HCT116 (cell line): ENCODE data around the gene MPI. TPM values are rescaled to one million over a fixed set of nuclear protein-coding genes. Genes with fewer than 3 reads are reported as not detected.

Experiments used
- ATAC-seq: fragments of 200-7000 bp; cut with Tn5 transposase; 2 replicates; pipeline ENCODE4 v1.9.1; 2020; ENCODE audit warnings: mild to moderate bottlenecking, moderate library complexity
- BruUV-seq: library from RNA; stranded (reverse); fragments of 400-500 nt; replicated peaks from 2 replicates; lab custom pipeline; 2021; lab: Mats Ljungman, UMichigan
- CTCF ChIA-PET: fragments of 300-600 bp; sonication (Branson Sonifier 250); formaldehyde crosslinking; loops from one replicate; lab custom pipeline; 2021; ENCODE audit warnings: antibody characterized with exemption; lab: Charles Lee
- POLR2A ChIA-PET: fragments of 300-600, 350-600 bp; sonication (Branson Sonifier 250); formaldehyde crosslinking; loops from one replicate; lab custom pipeline; 2021; ENCODE audit warnings: antibody characterized with exemption; lab: Charles Lee
- RAD21 ChIA-PET, 2 experiments: fragments of 300-600 bp; sonication (Branson Sonifier 250); formaldehyde crosslinking; loops; one replicate each; lab custom pipeline; 2023; ENCODE audit warnings: low total read pairs in 2 of 2; ENCODE audit not compliant: uncharacterized antibody in 2 of 2, unreplicated experiment in 2 of 2, low non-redundant PET in 1 of 2; lab: Charles Lee
- DNase-seq: peaks from one replicate; pipeline ENCODE4 v3.0.0-alpha.2; 2010; ENCODE audit warnings: low read depth, low spot score
- H2AFZ ChIP-seq: fragments of 200-600 bp; shearing (Covaris generic), sonication (generic); 2 replicates; pipeline ENCODE4 v1.6.1; 2017; ENCODE audit warnings: low read depth, mixed run types, mixed read lengths, antibody characterized with exemption, low read length; ENCODE audit not compliant: poor library complexity, severe bottlenecking
- H3K27ac ChIP-seq: 2 replicates; pipeline ENCODE4 v1.5.1; 2012; ENCODE audit warnings: low read depth, low read length
- H3K27me3 ChIP-seq: fragments of 200-600 bp; sonication (generic); 2 replicates; pipeline ENCODE4 v1.6.1; 2016; ENCODE audit warnings: mixed run types, low read length, mixed read lengths; ENCODE audit not compliant: insufficient read depth
- H3K36me3 ChIP-seq, 2 experiments: fragments of 200-500 bp in 1 of 2; fragments of 200-600 bp in 1 of 2; sonication (Bioruptor generic) in 1 of 2; sonication (generic) in 1 of 2; 2 replicates each; pipeline versions ENCODE4 v1.5.1 to v1.6.1; 2014 to 2016; ENCODE audit warnings: low read length in 2 of 2, inconsistent platforms in 1 of 2, mixed read lengths in 1 of 2, mixed run types in 1 of 2; ENCODE audit not compliant: insufficient read depth in 2 of 2, control insufficient read depth in 1 of 2
- H3K4me1 ChIP-seq, 2 experiments: fragments of 200-600 bp in 1 of 2; sonication (generic) in 1 of 2; 2 replicates each; pipeline versions ENCODE4 v1.5.1 to v1.6.1; 2012 to 2017; ENCODE audit warnings: low read length in 2 of 2, inconsistent platforms in 1 of 2, mild to moderate bottlenecking in 1 of 2, mixed read lengths in 1 of 2, mixed run types in 1 of 2, moderate library complexity in 1 of 2; ENCODE audit not compliant: insufficient read depth in 2 of 2, control insufficient read depth in 1 of 2
- H3K4me2 ChIP-seq: fragments of 200-600 bp; sonication (generic); 2 replicates; pipeline ENCODE4 v1.6.1; 2017; ENCODE audit warnings: mixed run types, low read length, mixed read lengths
- H3K4me3 ChIP-seq, 2 experiments: fragments of 200-600 bp in 1 of 2; sonication (generic) in 1 of 2; replicated peaks in 1 of 2; 2 replicates each; pipeline ENCODE4 v1.5.1; 2011 to 2016; ENCODE audit warnings: low read length in 2 of 2, control low read depth in 1 of 2, low read depth in 1 of 2, mild to moderate bottlenecking in 1 of 2, mixed read lengths in 1 of 2, mixed run types in 1 of 2
- H3K79me2 ChIP-seq: fragments of 200-600 bp; sonication (generic); 2 replicates; pipeline ENCODE4 v1.6.1; 2017; ENCODE audit warnings: mild to moderate bottlenecking, mixed run types, low read length, moderate library complexity, mixed read lengths; ENCODE audit not compliant: insufficient read depth
- H3K9ac ChIP-seq: fragments of 200-600 bp; sonication (generic); 2 replicates; pipeline ENCODE4 v1.6.1; 2016; ENCODE audit warnings: low read length, mixed read lengths
- H3K9me2 ChIP-seq: fragments of 200-600 bp; sonication (generic), shearing (Covaris generic); 2 replicates; pipeline ENCODE4 v1.6.1; 2017; ENCODE audit warnings: mixed run types, mild to moderate bottlenecking, moderate library complexity; ENCODE audit not compliant: insufficient read depth
- H3K9me3 ChIP-seq, 2 experiments: fragments of 200-500 bp in 1 of 2; fragments of 200-600 bp in 1 of 2; sonication (Bioruptor generic) in 1 of 2; sonication (generic) in 1 of 2; 2 replicates each; pipeline ENCODE4 v1.6.1; 2014 to 2017; ENCODE audit warnings: low read length in 2 of 2, mixed read lengths in 2 of 2, inconsistent platforms in 1 of 2, low read depth in 1 of 2, mild to moderate bottlenecking in 1 of 2, mixed run types in 1 of 2, moderate library complexity in 1 of 2; ENCODE audit not compliant: control insufficient read depth in 1 of 2, insufficient read depth in 1 of 2
- H4K20me1 ChIP-seq: fragments of 200-600 bp; sonication (generic), shearing (Covaris generic); 2 replicates; pipeline ENCODE4 v1.6.1; 2017; ENCODE audit warnings: mixed run types, mild to moderate bottlenecking, moderate library complexity; ENCODE audit not compliant: insufficient read depth
- ATF3 ChIP-seq: IDR thresholded peaks from 2 replicates; pipeline ENCODE4 v1.6.1; 2012
- CTCF ChIP-seq, 3 experiments: fragments of 200-600 bp in 1 of 3; sonication (generic) in 1 of 3; IDR thresholded peaks in 2 of 3; conservative IDR thresholded peaks in 1 of 3; 2 replicates each; pipeline ENCODE4 v1.5.1; 2012 to 2017; ENCODE audit warnings: low read depth in 2 of 3, low read length in 2 of 3, antibody characterized with exemption in 1 of 3, borderline replicate concordance in 1 of 3, control low read depth in 1 of 3, mild to moderate bottlenecking in 1 of 3, mixed read lengths in 1 of 3, mixed run types in 1 of 3, moderate library complexity in 1 of 3; ENCODE audit not compliant: insufficient read depth in 1 of 3
- ELF1 ChIP-seq: IDR thresholded peaks from 2 replicates; pipeline ENCODE4 v1.6.1; 2012; ENCODE audit warnings: low read depth, borderline replicate concordance
- EZH2 ChIP-seq: fragments of 200-600 bp; sonication (generic); IDR thresholded peaks from 2 replicates; pipeline ENCODE4 v1.6.1; 2017; ENCODE audit warnings: antibody characterized with exemption, mixed run types
- EZH2phosphoT487 ChIP-seq: fragments of 200-600 bp; IDR thresholded peaks from 2 replicates; pipeline ENCODE4 v1.6.1; 2018; ENCODE audit warnings: antibody characterized with exemption, borderline replicate concordance
- FOSL1 ChIP-seq: IDR thresholded peaks from 2 replicates; pipeline ENCODE4 v1.6.1; 2012; ENCODE audit warnings: low read depth
- MAX ChIP-seq: IDR thresholded peaks from 2 replicates; pipeline ENCODE4 v1.6.1; 2012
- POLR2A ChIP-seq: IDR thresholded peaks from 2 replicates; pipeline ENCODE4 v1.7.0; 2011; ENCODE audit warnings: borderline replicate concordance; ENCODE audit not compliant: insufficient read depth, insufficient read length; ENCODE audit errors: extremely low read depth
- POLR2AphosphoS5 ChIP-seq: IDR thresholded peaks from 2 replicates; pipeline ENCODE4 v1.6.1; 2011; ENCODE audit warnings: mild to moderate bottlenecking, low read depth, low read length, moderate library complexity
- RAD21 ChIP-seq: IDR thresholded peaks from 2 replicates; pipeline ENCODE4 v1.6.1; 2012; ENCODE audit warnings: low read depth, mild to moderate bottlenecking
- SP1 ChIP-seq: IDR thresholded peaks from 2 replicates; pipeline ENCODE4 v1.6.1; 2012; ENCODE audit warnings: low read depth
- SRF ChIP-seq: IDR thresholded peaks from 2 replicates; pipeline ENCODE4 v1.6.1; 2012; ENCODE audit warnings: low read depth
- TCF7L2 ChIP-seq: IDR thresholded peaks from 2 replicates; pipeline ENCODE4 v1.7.0; 2011; ENCODE audit warnings: borderline replicate concordance, inconsistent platforms; ENCODE audit not compliant: insufficient read depth, insufficient read length; ENCODE audit errors: extremely low read depth
- ZBTB33 ChIP-seq: IDR thresholded peaks from 2 replicates; pipeline ENCODE4 v1.6.1; 2011; ENCODE audit warnings: mild to moderate bottlenecking, low read length, moderate library complexity; ENCODE audit not compliant: insufficient replicate concordance; ENCODE audit errors: extremely low read depth
- ZNF274 ChIP-seq: fragments of 200-500 bp; sonication (Bioruptor generic); IDR thresholded peaks from 2 replicates; pipeline ENCODE4 v1.6.1; 2014; ENCODE audit warnings: mild to moderate bottlenecking, low read depth, low read length, inconsistent platforms
- intact Hi-C: fragments of 100-400 bp; cut with micrococcal nuclease; formaldehyde crosslinking; loops from 2 replicates; pipeline ENCODE4 v1.10.0; 2022
- total RNA-seq: library from RNA; stranded (reverse); gene quantifications from one replicate; pipeline ENCODE4 v1.2.1, GENCODE V29; 2021; ENCODE audit not compliant: unreplicated experiment

Gene MPI
- total RNA-seq, 1 experiment from 2014 or later = 49.7 TPM

- H3K27ac ChIP-seq = peak overlapping the region; percentile 89
- POLR2A ChIA-PET = interaction anchor here (0.8 to 1.7 kb wide), 4 partner anchors 10 to 734 kb away, joined by 3 to 8 read pairs (median 4); partner anchors contain the start of gene MPI
- TF ChIP-seq SP1 (no peak), FOSL1 (no peak), POLR2A (no peak), ELF1 (no peak), EZH2phosphoT487 (no peak), ATF3 (no peak)
- TSS peak; percentile 82 for BruUV-seq
- peak overlapping the region; percentile 73 to 96 for H3K4me3 ChIP-seq
- H3K36me3 ChIP-seq = peaks cover 3 to 16% of the 10 kb centered on the region in 2 experiments; a peak in 2 of 4 replicates
- no peaks in the 10 kb centered on the region for H3K27me3 ChIP-seq
- peak overlapping the region; percentile 94 for H3K9ac ChIP-seq
- peaks cover 19% of the 10 kb centered on the region for H3K79me2 ChIP-seq
- DNase-seq = no peak
- intact Hi-C loops = loop anchor here (5.0 kb wide), 1 partner anchor 80 kb away; no protein-coding TSS in a partner anchor
- CTCF ChIA-PET = interaction anchor here (1.0 to 1.1 kb wide), 3 partner anchors 9 to 44 kb away, joined by 3 read pairs; no protein-coding TSS in a partner anchor
- H4K20me1 ChIP-seq = no peaks in the 10 kb centered on the region
- peak overlapping the region; percentile 93 for H2AFZ ChIP-seq
- RAD21 ChIA-PET = no interaction called here
- no peaks in the 10 kb centered on the region for H3K9me3 ChIP-seq
- H3K4me1 ChIP-seq = peaks cover 10 to 17% of the 10 kb centered on the region in 2 experiments; a peak in 2 of 4 replicates
- peak; percentile 11 for ATAC-seq
- peak overlapping the region; percentile 98 for H3K4me2 ChIP-seq
- no peaks in the 10 kb centered on the region for H3K9me2 ChIP-seq
Observed at GRCh38 chr15:74907163-74907870, 17.5 kb downstream of the MPI start.

- H3K4me2 ChIP-seq = no peak overlapping the region
- H3K36me3 ChIP-seq = peaks cover 5 to 17% of the 10 kb centered on the region in 2 experiments; a peak in 3 of 4 replicates
- H3K4me1 ChIP-seq = peaks cover 10 to 17% of the 10 kb centered on the region in 2 experiments; a peak in 2 of 4 replicates
- BruUV-seq = no TSS peak
- no peaks in the 10 kb centered on the region for H3K9me2 ChIP-seq
- ChIA-PET RAD21 (no interaction called here), POLR2A (interaction anchor here (0.7 kb wide), 1 partner anchor 17 kb away, joined by 6 read pairs; no protein-coding TSS in a partner anchor), CTCF (no interaction called here)
- no peaks in the 10 kb centered on the region for H3K27me3 ChIP-seq
- H4K20me1 ChIP-seq = no peaks in the 10 kb centered on the region
- H3K9me3 ChIP-seq = no peaks in the 10 kb centered on the region
- H3K79me2 ChIP-seq = peaks cover 19% of the 10 kb centered on the region
- no peak overlapping the region for H3K9ac ChIP-seq
- no peak for DNase-seq
- H2AFZ ChIP-seq = no peak overlapping the region
- ATAC-seq = no peak
- intact Hi-C loops = loop anchor here (5.0 kb wide), 1 partner anchor 79 kb away; no protein-coding TSS in a partner anchor
- no peak overlapping the region for H3K4me3 ChIP-seq
- no peak overlapping the region for H3K27ac ChIP-seq
- TF ChIP-seq CTCF (IDR thresholded peaks at IDR 0.05 in 2 of 3, conservative IDR thresholded peaks at IDR 0.05 in 1 of 3; ENCODE audit: borderline replicate concordance in 1 of 3, insufficient read depth in 1 of 3, low read depth in 2 of 3, low read length in 2 of 3) (no peak), SRF (no peak), ZNF274 (no peak), SP1 (no peak), EZH2 (no peak), RAD21 (no peak), MAX (no peak), ZBTB33 (no peak), ELF1 (no peak), POLR2AphosphoS5 (no peak), TCF7L2 (no peak)
Observed at GRCh38 chr15:74908635-74909034, 18.8 kb downstream of the MPI start.
